ENCODE results near the gene MAPT.

MAPT gene

DNA sequence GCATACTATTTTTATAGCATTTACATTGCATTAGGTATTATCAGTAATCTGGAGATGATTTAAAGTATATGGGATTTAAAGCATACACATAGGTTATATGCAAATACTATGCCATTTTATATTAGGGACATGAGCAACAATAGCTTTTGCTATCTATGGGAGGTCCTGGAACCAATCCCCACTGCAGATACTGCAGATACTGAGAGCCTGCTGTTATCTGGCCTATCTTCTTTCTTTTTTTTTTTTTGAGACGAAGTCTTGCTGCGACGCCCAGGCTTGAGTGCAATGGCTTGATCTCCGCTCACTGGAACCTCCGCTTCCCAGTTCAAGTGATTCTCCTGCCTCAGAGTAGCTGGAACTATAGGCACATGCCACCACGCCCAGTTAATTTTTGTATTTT lies 142.1 kb downstream of the MAPT start:
- no peak for DNase-seq (ENCODE audit: low read depth, low spot score)
- no peak overlapping the region for H3K27ac ChIP-seq

DNA sequence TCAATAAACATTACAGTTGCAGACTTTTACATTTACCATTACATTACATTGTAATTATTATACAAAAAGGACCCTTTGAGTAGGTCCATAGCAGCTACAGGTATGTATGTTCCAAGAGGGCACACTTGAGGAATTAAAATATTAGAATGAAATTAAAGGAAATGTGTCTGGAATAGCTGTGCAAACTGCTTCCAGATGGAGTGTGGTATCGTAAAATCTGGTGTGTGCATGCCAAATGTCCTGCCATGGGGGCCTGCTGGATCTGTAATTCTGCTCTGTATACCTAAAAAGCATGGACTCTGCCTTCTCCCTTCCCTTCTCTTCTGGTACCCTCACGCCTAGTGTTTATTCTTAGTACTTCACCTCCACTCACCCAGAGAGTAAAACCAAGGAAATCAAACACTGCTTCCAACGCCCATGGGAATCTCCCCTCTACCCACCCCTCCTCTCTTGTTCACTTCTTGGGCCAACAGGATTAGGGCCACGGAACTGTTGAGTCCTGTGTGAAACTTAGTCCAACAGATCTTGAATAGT lies 143.4 kb downstream of the MAPT start:
- no peak for DNase-seq (ENCODE audit: low read depth, low spot score)
- H3K27ac ChIP-seq = no peak overlapping the region

DNA sequence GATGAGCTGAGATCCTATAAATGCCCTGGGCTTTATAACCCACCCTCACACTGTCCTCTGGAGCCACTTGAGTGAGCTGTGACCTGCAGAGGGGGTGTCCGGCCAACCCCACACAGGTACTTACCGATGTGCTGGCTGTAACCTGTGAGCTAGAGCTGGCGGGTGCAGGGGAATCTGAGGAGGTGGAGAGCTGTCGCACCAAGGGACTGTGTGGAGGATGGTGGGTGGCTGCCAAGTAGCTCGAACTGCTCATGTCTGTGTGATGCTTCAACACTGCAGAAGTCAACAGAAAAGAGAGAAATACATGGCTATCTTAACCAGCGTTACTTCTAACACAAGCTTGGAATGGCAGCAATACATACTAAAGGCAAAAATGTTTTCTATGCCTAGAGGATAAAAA lies 144.1 kb downstream of the MAPT start:
- no peak overlapping the region for H3K27ac ChIP-seq
- no peak for DNase-seq (ENCODE audit: low read depth, low spot score)

DNA sequence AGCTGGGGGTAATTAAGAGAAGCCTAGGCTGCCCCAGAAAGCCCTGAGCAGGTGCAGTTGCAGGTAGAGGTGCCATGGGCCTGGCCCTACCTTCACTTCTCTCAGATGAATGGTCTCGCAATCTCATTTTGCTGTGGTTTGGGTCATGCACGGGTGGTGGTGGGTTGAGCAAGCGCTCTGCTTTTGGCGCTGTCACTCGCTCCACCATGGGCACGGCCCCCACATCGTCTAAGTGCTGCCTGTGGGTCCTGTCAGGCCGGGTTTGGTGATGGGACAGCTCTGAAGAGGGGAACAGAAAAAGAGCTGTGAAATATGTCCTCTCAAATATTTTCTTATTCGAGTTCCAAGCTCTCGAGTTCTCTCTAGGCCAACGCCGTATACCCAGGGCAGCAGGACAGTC lies 144.6 kb downstream of the MAPT start:
- no peak for DNase-seq (ENCODE audit: low read depth, low spot score)

GRCh38 chr17:46039592-46040186 lies 145.3 kb downstream of the MAPT start:
- no peak overlapping the region for H3K27ac ChIP-seq
- DNase-seq (ENCODE audit: low read depth, low spot score) = no peak

More for the DNA sequence above, 144.6 kb downstream of the MAPT start:
- no peak overlapping the region for H3K27ac ChIP-seq

DNA sequence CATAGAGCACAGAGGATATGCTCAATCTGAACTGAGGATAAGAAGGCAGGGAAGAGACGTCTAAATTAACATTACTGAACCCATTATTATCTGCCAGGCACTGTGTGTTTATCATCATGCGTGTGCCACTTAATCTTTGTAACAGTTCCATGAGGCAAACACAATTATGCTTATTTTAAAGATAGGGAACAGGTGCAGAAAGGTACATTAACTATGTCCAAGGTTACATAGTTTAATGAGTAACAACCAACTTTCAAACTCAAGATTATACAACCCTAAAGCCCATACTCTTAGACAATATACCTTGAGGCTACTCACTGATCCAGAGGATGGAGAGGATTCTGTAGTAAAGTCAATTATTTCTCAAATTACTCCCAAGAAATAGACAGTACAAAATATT lies 147.9 kb downstream of the MAPT start:
- no peak overlapping the region for H3K27ac ChIP-seq
- no peak for DNase-seq (ENCODE audit: low read depth, low spot score)

DNA sequence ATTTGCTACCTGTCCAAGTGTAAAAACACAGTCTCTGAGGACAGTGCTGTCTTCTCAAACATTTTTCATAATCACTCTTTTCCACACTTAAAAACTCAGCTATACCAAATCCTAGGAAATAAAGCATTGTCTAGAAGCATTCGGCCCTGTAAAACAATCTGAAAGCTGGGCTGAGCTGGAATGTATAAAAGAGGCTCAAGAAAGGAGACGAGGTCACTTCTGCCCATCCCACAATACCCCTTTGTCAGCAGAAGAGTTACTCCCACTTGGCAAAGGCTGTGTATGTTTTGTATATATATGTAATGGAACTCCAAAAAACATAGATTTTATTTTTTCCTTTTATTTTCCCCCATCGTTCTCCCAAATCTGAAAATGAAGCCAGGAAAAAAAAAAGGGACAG lies 148.6 kb downstream of the MAPT start:
- no peak overlapping the region for H3K27ac ChIP-seq
- no peak for DNase-seq (ENCODE audit: low read depth, low spot score)

DNA sequence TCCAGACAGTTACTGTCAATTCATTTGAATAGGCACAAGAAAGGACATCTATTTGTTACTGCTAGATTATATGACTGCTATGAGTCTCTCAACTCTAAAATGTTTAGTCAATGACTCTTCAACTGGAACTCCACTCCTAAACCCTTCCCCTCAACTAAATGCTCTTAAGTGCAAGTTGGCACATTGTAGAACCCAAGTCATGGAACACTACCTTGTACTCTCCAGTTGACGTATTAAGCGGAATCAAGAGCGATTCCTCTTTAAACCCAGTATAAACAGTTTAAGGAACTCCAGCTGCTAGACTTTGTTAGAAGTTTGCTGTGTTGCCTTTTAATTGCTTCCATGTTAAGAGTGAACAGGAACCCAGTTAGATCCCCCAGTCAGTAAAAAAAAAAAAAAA lies 149.3 kb downstream of the MAPT start:
- no peak overlapping the region for H3K27ac ChIP-seq
- DNase-seq (ENCODE audit: low read depth, low spot score) = no peak

DNA sequence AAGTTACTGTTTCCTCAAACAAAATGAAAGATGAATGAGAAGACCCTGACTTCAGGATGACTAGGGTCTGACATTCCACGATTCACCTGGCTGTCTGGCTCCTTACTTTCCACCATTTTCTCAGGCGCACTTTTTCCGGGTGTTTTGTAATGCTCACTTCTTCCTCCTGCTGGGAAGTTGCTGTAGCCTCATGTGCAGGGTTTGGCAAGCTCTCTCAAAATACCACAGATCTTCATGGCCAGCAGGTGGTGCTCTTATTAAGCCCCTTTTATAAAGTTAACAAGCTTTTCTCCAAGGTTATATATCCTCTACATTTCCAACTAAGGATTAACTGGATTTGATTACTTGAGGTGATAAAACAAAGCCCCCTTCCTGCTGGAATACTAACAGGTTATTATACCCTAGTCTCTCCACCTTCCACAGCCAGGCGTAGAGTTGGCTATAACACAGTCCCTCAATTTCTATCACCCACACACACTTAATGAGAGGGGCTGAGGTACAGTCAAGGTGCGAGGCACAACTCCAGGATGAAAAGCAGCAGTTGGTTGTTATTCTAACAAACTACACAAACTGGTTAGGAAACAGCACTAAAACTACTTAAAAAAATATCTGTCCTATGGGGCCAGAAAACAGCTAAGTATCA lies 150.1 kb downstream of the MAPT start:
- no peak overlapping the region for H3K27ac ChIP-seq
- peak; percentile 34 for DNase-seq (ENCODE audit: low read depth, low spot score)

- peak overlapping the region; percentile 43 for H3K27ac ChIP-seq
- no peak for DNase-seq (ENCODE audit: low read depth, low spot score)
Observed at GRCh38 chr17:46044989-46045388, 150.6 kb downstream of the MAPT start.

GRCh38 chr17:46045639-46046038 lies 151.3 kb downstream of the MAPT start:
- H3K27ac ChIP-seq = peak overlapping the region; percentile 43
- DNase-seq (ENCODE audit: low read depth, low spot score) = no peak

- no peak for DNase-seq (ENCODE audit: low read depth, low spot score)
- H3K27ac ChIP-seq = no peak overlapping the region
Observed at GRCh38 chr17:46046957-46047356, 152.6 kb downstream of the MAPT start.

DNA sequence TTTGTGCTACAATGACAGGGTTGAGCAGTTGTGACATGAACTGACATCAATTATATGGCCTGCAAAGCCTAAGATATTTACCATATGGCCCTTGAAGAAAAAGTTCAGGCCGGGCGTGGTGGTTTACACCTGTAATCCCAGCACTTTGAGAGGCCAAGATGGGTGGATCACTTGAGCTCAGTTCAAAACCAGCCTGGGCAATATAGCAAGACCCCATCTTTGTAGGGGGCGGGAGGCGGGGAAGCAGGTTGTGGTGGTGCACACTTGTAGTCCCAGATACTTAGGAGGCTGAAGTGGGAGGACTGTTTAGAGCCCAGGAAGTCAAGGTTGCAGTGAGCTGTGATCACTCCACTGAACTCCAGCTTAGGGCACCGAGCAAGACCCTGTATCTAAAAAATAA lies 153.0 kb downstream of the MAPT start:
- no peak for DNase-seq (ENCODE audit: low read depth, low spot score)
- no peak overlapping the region for H3K27ac ChIP-seq

GRCh38 chr17:46047856-46048255 lies 153.5 kb downstream of the MAPT start:
- no peak overlapping the region for H3K27ac ChIP-seq
- DNase-seq (ENCODE audit: low read depth, low spot score) = no peak

GRCh38 chr17:46049656-46050055 lies 155.3 kb downstream of the MAPT start:
- no peak overlapping the region for H3K27ac ChIP-seq
- DNase-seq (ENCODE audit: low read depth, low spot score) = no peak

GRCh38 chr17:46053911-46054534 lies 159.7 kb downstream of the MAPT start:
- no peak for DNase-seq (ENCODE audit: low read depth, low spot score)
- no peak overlapping the region for H3K27ac ChIP-seq

GRCh38 chr17:46056800-46057304 lies 162.5 kb downstream of the MAPT start:
- DNase-seq (ENCODE audit: low read depth, low spot score) = peak; percentile 20
- H3K27ac ChIP-seq = no peak overlapping the region

DNA sequence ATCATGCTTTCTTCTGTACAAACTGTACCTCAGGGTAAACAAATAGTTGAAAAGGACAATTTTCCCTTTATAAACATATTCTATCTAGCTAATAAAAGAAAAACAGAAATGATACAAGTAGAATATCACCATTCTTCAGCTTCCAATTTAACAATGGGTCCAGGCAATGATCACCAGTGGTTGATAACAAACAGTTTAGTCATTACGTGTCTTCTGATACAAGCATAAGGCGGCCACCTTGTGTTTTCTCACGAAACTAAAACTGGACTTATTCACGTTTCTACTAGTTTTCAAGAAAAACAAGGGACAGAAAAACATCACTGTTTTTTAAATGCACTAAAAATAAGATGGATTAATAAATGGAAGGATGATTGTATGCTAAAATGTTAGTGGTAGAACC lies 163.0 kb downstream of the MAPT start:
- DNase-seq (ENCODE audit: low read depth, low spot score) = no peak
- no peak overlapping the region for H3K27ac ChIP-seq

DNA sequence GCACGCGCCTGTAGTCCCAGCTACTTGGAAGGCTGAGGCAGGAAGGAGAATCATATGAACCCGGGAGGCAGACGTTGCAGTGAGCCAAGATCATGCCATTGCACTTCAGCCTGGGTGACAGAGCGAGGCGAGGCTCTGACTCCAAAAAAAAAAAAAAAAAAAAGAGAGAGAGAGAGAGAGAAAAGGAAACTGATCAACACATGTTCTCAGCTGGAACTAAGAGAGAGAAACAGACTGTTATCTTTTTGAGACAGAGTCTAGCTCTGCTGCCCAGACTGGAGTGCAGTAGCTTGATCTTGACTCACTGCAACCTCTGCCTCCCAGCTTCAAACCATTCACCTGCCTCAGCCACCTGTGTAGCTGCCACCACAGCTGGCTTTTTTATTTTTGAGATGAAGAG lies 165.1 kb downstream of the MAPT start:
- no peak overlapping the region for H3K27ac ChIP-seq
- no peak for DNase-seq (ENCODE audit: low read depth, low spot score)

GRCh38 chr17:46060461-46060860 lies 166.1 kb downstream of the MAPT start:
- DNase-seq (ENCODE audit: low read depth, low spot score) = no peak

DNA sequence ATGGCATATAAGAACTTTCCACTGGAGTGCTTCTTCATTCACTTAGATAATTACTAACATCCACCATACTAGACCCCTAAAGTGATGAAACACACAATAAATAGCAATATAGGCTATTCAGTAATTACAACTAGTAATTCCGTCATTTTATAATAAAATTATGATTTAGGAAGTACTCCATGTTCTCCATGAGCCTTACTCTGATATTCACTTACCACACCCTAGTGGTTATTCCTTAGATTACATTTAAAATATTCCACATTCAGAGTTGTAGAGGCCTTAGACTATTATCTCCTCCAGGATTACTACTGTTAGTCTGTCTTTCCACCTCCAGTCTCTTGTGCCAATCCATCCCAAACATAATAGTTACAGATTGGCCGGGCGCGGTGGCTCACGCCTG lies 167.1 kb downstream of the MAPT start:
- H3K27ac ChIP-seq = no peak overlapping the region
- no peak for DNase-seq (ENCODE audit: low read depth, low spot score)

More at GRCh38 chr17:46060461-46060860, 166.1 kb downstream of the MAPT start:
- no peak overlapping the region for H3K27ac ChIP-seq
